ENCODE results near the gene PHACTR4. TPM values are rescaled to one million over a fixed set of nuclear protein-coding genes. Genes with fewer than 3 reads are reported as not detected.

PHACTR4 gene
- total and polyA plus RNA-seq, 2 of the 8 experiments (the other 6 are each of a cell fraction or from before 2014, with no cell fraction given): 23.7 to 57.8 TPM

GRCh38 chr1:28458237-28459228 lies 89.0 kb downstream of the PHACTR4 start:
- DNase-seq (ENCODE audit: low read depth in 1 of 2, low spot score in 2 of 2) (no peak), FAIRE-seq (no peak)
- no peak overlapping the region for H3K23ac ChIP-seq (ENCODE audit: insufficient read length)
- peaks cover 0 to 9% (median 2%) of the 10 kb centered on the region in 4 experiments; a peak in 5 of 8 replicates for H3K36me3 ChIP-seq (ENCODE audit: control insufficient read depth in 2 of 4, insufficient read depth in 4 of 4, low read length in 3 of 4)
- no peak overlapping the region for H2BK120ac ChIP-seq (replicated peaks; ENCODE audit: low read depth, low read length)
- TF ChIP-seq BACH1 (IDR thresholded peaks at IDR 0.05; ENCODE audit: low read length): no peak
- TF ChIP-seq HDAC6 (IDR thresholded peaks at IDR 0.05; ENCODE audit: low read depth, low read length): no peak
- TF ChIP-seq JUND (IDR thresholded peaks at IDR 0.05; ENCODE audit: low read length): no peak
- no peak for TF ChIP-seq ATF3 (IDR thresholded peaks at IDR 0.05; ENCODE audit: insufficient read depth, low read depth, low read length)
- no peak for TF ChIP-seq ZNF274 (IDR thresholded peaks at IDR 0.05; ENCODE audit: borderline replicate concordance, extremely low read depth, low read length)
- TF ChIP-seq PHF8 (conservative IDR thresholded peaks at IDR 0.05; ENCODE audit: low read depth, low read length): no peak
- no peak for TF ChIP-seq SIX5 (IDR thresholded peaks at IDR 0.05; ENCODE audit: low read depth, low read length)
- no peak for TF ChIP-seq RAD21 (IDR thresholded peaks at IDR 0.05 in 1 of 2, conservative IDR thresholded peaks at IDR 0.05 in 1 of 2; ENCODE audit: low read depth in 2 of 2, low read length in 2 of 2)
- no peak for TF ChIP-seq CREB1 (IDR thresholded peaks at IDR 0.05)
- no peak for TF ChIP-seq TAF1 (IDR thresholded peaks at IDR 0.05; ENCODE audit: low read depth, low read length)
- H3K4ac ChIP-seq (replicated peaks; ENCODE audit: insufficient read length, low read depth, low read length): no peak overlapping the region
- H2AK5ac ChIP-seq (ENCODE audit: low read depth, low read length): no peak overlapping the region
- no peak overlapping the region for H3K4me3 ChIP-seq (ENCODE audit: extremely low read depth in 1 of 4, insufficient read depth in 2 of 4, low read depth in 3 of 4, low read length in 4 of 4)
- WGBS, 2 experiments (ENCODE audit: extremely low coverage in 1 of 2, insufficient coverage in 1 of 2, insufficient read length in 1 of 2, insufficient replicate concordance in 2 of 2, low coverage in 1 of 2, low lambda C conversion rate in 2 of 2, missing lambda C conversion rate in 1 of 2): 96% methylated on average over 7 of the region's 7 CpGs; no CpG with 5 or more reads in 1 of the 2 experiments
- no peak overlapping the region for H3K14ac ChIP-seq (ENCODE audit: insufficient read length)
- H3K9ac ChIP-seq (replicated peaks in 1 of 4; ENCODE audit: extremely low read depth in 1 of 4, low read depth in 3 of 4, low read length in 3 of 4): no peak overlapping the region
- H3K23me2 ChIP-seq (ENCODE audit: low read depth, low read length): no peaks in the 10 kb centered on the region
- no peak overlapping the region for H2AFZ ChIP-seq (ENCODE audit: low read length)
- H3K27ac ChIP-seq (ENCODE audit: low read depth, low read length): no peak overlapping the region
- H3K4me2 ChIP-seq (ENCODE audit: insufficient read depth in 1 of 2, low read depth in 2 of 2, low read length in 2 of 2): no peak overlapping the region
- H4K8ac ChIP-seq (ENCODE audit: extremely low read depth, insufficient read depth, low read length): no peak overlapping the region
- no peak overlapping the region for H2BK5ac ChIP-seq (ENCODE audit: low read depth, low read length)
- ChIA-PET POLR2A (ENCODE audit: partially characterized antibody) (interaction anchor here (2.4 kb wide), 1 partner anchor 47 kb away, joined by 7 read pairs; no protein-coding TSS in a partner anchor), CTCF (ENCODE audit: partially characterized antibody) (interaction anchor here (0.7 kb wide), 1 partner anchor 49 kb away, joined by 3 read pairs; no protein-coding TSS in a partner anchor)
- H2BK15ac ChIP-seq (ENCODE audit: low read length): no peak overlapping the region
- H3K79me1 ChIP-seq (ENCODE audit: low read depth, low read length): no peaks in the 10 kb centered on the region
- H2BK20ac ChIP-seq (ENCODE audit: low read length): no peak overlapping the region
- peaks cover 0 to 4% of the 10 kb centered on the region in 2 experiments for H4K20me1 ChIP-seq (replicated peaks in 1 of 2; ENCODE audit: control insufficient read depth in 1 of 2, insufficient read depth in 2 of 2, low read length in 2 of 2)
- H2BK12ac ChIP-seq (ENCODE audit: low read depth, low read length): no peak overlapping the region
- no peaks in the 10 kb centered on the region for H3K9me3 ChIP-seq (ENCODE audit: insufficient read depth in 2 of 2, low read depth in 1 of 2, low read length in 1 of 2)
- H3K56ac ChIP-seq (replicated peaks; ENCODE audit: insufficient read length, low read depth, low read length): no peak overlapping the region
- H3K27me3 ChIP-seq (replicated peaks in 1 of 4; ENCODE audit: control insufficient read depth in 3 of 4, extremely low read depth in 1 of 4, insufficient read depth in 3 of 4, low read length in 3 of 4): no peaks in the 10 kb centered on the region
- no peak overlapping the region for H3K18ac ChIP-seq (ENCODE audit: extremely low read depth, low read length)
- no peak overlapping the region for H4K91ac ChIP-seq (replicated peaks; ENCODE audit: insufficient read length, low read length)
- no peaks in the 10 kb centered on the region for H3K4me1 ChIP-seq (replicated peaks in 1 of 4; ENCODE audit: control insufficient read depth in 3 of 4, insufficient read depth in 4 of 4, low read length in 3 of 4)
- H4K5ac ChIP-seq (ENCODE audit: insufficient read length, low read depth, low read length): no peak overlapping the region
- H3K79me2 ChIP-seq (ENCODE audit: control insufficient read depth in 1 of 2, insufficient read depth in 2 of 2, low read length in 2 of 2): no peaks in the 10 kb centered on the region; a peak in 1 of 4 replicates

All from H1 (cell line).